ENCODE data around the gene HDAC4.

DNA sequence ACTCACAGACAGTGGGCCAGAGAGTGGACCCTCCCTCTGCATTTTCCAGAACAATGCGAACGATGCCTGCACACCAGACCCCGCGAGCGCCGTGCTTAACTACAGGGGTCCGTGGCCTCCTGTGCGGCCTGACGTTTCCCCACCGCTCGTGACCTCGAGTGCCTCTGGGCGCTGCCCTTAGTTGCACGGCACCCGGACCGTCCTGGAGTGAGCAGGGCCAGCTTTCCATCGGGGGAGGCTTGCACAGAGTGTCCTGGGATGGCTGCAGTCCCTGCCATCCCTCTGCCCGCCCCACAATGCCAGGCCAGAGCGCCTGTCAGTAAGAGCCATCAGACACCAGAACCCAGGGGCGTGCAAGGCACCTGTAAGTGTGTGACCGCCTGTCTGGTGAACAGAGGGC, 335.9 kb downstream of the HDAC4 start:
- TF ChIP-seq, protein P1, sequence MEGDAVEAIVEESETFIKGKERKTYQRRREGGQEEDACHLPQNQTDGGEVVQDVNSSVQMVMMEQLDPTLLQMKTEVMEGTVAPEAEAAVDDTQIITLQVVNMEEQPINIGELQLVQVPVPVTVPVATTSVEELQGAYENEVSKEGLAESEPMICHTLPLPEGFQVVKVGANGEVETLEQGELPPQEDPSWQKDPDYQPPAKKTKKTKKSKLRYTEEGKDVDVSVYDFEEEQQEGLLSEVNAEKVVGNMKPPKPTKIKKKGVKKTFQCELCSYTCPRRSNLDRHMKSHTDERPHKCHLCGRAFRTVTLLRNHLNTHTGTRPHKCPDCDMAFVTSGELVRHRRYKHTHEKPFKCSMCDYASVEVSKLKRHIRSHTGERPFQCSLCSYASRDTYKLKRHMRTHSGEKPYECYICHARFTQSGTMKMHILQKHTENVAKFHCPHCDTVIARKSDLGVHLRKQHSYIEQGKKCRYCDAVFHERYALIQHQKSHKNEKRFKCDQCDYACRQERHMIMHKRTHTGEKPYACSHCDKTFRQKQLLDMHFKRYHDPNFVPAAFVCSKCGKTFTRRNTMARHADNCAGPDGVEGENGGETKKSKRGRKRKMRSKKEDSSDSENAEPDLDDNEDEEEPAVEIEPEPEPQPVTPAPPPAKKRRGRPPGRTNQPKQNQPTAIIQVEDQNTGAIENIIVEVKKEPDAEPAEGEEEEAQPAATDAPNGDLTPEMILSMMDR (IDR thresholded peaks at IDR 0.05; ENCODE audit: insufficient read depth, low read length, poor library complexity, severe bottlenecking): no peak
- TF ChIP-seq EZH2phosphoT487 (conservative IDR thresholded peaks at IDR 0.05; ENCODE audit: low read length): no peak
